22Rv1 (cell line): Measurements from ENCODE around the gene ASPSCR1.

Experiments used
- H3K27ac ChIP-seq: fragments of 450-650 bp; 2 replicates; pipeline ENCODE4 v1.5.1; 2017
- ZFX ChIP-seq: fragments of 450-650 bp; IDR thresholded peaks from 2 replicates; pipeline ENCODE4 v1.6.1; 2017; ENCODE audit warnings: antibody characterized with exemption, borderline replicate concordance
- TF ChIP-seq, protein P1 (sequence below): fragments of 450-650 bp; IDR thresholded peaks from 2 replicates; pipeline ENCODE4 v1.5.1; 2017; ENCODE audit warnings: mild to moderate bottlenecking

Gene ASPSCR1

DNA sequence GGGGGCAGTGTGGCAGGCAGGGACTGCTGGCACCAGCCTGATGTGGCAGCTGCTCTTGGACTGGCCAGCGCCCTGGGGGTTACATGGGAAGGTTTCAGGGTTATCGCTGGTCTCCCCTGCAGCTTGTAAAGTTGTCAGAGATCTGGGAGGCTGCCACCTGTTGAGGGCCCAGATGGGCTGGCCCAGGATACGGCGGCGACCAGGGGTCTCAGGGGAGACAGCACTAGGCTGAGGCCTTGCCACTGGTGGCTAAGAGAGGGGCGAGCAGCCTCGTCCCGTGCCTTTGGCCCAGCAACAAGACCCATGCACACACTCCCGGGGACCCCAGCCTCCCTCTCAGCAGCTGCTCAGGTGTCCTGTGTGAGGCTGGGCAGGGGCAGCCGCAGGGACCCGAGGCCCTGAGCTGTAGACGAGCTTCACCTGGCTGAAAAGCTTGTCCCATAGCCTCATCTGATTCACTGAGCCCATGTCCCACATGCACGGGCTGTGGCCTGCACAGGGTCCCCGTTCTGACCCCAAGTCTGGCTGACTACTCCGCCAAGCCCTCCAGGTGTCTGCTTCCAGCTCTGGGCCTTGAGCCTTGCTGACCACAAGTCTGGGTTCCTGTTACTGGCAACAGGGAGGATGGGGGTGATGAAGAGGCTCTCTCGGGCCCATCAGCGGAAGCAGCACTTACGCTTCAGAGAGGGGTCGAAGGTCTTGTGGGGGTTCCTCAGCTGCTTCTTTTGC, 82.0 kb downstream of the ASPSCR1 start:
- TF ChIP-seq, protein P1, sequence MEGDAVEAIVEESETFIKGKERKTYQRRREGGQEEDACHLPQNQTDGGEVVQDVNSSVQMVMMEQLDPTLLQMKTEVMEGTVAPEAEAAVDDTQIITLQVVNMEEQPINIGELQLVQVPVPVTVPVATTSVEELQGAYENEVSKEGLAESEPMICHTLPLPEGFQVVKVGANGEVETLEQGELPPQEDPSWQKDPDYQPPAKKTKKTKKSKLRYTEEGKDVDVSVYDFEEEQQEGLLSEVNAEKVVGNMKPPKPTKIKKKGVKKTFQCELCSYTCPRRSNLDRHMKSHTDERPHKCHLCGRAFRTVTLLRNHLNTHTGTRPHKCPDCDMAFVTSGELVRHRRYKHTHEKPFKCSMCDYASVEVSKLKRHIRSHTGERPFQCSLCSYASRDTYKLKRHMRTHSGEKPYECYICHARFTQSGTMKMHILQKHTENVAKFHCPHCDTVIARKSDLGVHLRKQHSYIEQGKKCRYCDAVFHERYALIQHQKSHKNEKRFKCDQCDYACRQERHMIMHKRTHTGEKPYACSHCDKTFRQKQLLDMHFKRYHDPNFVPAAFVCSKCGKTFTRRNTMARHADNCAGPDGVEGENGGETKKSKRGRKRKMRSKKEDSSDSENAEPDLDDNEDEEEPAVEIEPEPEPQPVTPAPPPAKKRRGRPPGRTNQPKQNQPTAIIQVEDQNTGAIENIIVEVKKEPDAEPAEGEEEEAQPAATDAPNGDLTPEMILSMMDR, result no peak
- TF ChIP-seq ZFX, result no peak
- H3K27ac ChIP-seq, result peak overlapping the region; percentile 87

DNA sequence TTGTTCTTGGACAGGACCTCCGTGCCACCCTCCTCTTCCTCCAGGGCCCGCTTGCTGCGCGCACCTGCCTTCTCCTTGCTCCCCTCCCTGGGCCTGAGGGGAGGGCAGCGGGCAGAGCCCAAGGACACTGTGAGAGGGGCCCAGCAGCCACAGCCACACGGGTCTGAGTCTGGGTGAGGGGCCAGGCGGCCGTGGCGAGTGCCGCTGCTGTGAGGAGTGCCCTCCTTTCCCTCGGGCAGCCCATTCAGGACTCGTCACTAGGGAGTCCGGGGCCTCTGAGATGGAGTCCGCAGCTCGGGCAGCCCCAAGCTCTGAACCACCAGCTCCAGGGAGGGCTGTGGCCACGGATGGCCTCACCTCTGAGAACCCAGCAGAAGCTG, 82.6 kb downstream of the ASPSCR1 start:
- TF ChIP-seq ZFX, result no peak
- TF ChIP-seq, protein P1, result no peak
- H3K27ac ChIP-seq, result peak overlapping the region; percentile 87

DNA sequence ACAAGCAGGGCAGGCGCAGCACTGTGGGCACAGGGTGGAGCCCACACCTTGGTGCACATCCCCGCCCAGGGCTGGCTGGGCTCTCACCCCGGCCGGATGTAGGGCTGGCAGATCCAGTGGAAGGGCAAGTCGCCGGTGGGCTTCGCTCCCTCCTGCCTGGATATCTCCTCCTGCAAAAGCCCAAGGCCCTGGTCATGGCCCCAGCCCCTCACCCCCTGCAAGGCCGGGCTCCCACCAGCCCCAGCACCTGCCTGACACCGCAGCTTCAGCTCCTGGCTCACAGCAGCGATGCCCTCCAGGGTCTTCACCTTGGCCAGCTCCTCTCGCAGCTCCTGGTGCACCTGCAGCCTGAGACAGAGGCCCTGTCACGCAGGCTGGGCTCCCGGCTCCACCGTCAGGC, 83.2 kb downstream of the ASPSCR1 start:
- TF ChIP-seq, protein P1, result no peak
- TF ChIP-seq ZFX, result no peak
- peak overlapping the region; percentile 87 for H3K27ac ChIP-seq

DNA sequence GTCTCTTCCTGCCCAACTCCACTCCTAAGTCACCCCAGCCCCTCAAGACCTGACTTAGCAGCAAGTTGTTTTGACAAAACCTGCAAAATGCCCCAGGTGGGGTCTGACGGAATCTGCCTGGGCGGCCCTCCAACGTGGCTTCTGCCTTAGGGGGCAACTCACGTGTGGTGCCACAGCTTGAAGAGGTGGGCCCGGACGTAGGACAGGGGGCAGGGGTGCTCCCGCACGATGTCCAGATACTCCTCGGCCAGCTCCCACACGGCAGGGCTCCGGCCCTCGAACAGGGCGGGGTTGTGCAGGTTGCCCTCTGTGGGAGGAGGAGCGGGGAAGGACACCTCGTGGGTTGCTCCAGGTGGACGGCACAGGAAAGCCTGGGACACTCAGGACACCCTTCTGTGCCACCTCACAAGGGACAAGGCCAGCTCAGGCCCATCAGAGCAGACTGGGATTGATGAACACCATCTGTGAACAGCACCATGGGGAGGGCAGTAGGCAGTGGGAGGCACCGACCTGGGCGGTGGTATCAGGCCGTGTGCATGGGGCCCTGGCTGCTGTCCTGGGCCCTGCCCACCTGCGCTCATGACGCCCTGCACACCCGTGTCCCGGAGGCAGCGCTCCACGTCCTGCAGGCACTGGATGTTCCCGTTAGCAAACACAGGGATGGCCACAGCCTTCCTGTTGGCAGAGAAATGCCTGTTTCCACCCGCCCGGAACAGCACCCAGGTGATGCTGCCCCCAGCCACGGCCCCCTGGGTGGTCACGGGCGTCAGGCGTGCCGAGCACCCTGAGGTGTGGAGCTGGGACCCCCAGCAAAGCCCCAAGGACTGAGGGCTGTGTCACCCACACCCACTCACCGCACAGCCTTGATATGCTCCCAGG, 83.9 kb downstream of the ASPSCR1 start:
- peak overlapping the region; percentile 87 for H3K27ac ChIP-seq
- TF ChIP-seq, protein P1, result no peak
- TF ChIP-seq ZFX, result no peak

DNA sequence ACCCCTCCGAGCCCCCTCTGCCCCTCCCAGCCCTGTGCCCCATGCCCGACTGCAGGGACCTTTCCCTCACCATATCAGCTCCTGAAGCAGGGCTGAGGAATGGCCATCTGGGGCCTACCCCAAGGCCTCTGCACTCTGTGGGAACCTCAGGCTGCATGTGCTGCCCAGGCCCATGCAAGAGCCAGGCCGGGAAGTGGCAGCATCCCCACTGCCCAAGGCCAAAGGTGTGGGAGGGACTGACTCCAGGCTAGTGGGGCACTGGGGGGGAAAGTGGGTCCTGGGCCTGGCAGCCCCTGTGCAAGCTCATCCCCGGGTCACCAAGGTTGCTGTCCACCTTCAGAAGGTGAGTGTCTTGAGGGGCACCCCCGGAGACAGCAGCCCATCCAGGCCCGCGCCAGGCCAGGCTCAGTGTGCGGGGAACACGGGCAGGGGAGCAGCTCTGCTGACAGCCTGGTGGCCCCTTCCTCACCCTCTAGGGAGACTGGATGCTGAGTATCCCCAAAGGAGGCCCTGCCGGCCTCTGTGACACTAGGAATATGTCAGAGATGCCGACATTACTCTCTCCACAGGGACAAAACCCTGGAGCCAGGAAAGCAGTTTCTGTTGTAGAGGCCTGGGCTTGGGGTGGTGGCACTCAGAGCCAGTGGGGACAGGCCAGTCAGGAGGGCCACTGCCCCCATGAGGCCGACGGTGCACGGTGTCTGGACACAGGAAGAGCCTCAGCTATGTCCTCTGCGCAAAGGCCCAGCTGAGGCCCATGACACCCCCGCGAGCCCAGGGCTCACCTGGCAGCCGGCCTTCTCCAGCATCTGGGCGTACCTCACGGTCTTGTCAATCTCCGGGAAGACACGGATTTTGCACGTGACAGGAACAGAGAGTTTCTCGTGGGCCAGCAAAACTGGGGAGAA, 84.9 kb downstream of the ASPSCR1 start:
- TF ChIP-seq ZFX, result no peak
- TF ChIP-seq, protein P1, result 0 out of 2 replicates have a peak, but pooled peaks have one; percentile 6
- H3K27ac ChIP-seq, result peak overlapping the region; percentile 87

DNA sequence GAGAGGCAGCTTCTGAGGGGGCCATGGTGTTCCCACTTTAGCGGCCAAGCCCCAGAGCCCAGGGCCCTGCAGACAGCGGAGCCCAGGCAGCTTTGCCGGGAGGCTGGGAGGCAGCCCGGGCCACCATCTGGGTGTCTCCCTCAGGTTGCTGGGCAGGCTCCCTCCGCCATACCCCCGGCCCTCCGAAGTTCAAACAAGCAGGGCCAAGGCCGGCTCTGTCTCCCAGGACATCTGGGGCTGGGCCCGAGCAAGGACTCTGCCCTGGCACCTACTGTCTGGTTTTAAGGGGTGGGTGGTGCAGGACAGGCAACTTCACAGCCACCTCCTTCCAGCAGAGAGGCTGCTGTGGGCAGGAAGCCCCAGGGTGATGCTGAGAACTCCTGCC, 85.5 kb downstream of the ASPSCR1 start:
- peak overlapping the region; percentile 87 for H3K27ac ChIP-seq
- TF ChIP-seq, protein P1, result no peak
